ENCODE data around the gene RNF223.

GRCh38 chr1:1043411-1043810 is 30.7 kb downstream of the RNF223 start:
- TF ChIP-seq CTCF (IDR thresholded peaks at IDR 0.05), result no peak
- no peak for TF ChIP-seq EP300 (IDR thresholded peaks at IDR 0.05)
- no peak for TF ChIP-seq POLR2A (IDR thresholded peaks at IDR 0.05)

Measured in stomach (tissue), 4 donors.